NCI-H345 treated with DMSO at 0.1 percent for 48 hours (cell line): ENCODE data around the gene IL17D.
"Not testable (repeated sequence)": the region's sequence is repeated elsewhere in the genome, so short reads cannot be mapped to it uniquely, and the experiment has no call there.

Experiments
- DNase-seq: peaks from one replicate; lab custom pipeline; 2025; ENCODE audit not compliant: unreplicated experiment; lab: John Stamatoyannopoulos, UW

Gene IL17D

DNA sequence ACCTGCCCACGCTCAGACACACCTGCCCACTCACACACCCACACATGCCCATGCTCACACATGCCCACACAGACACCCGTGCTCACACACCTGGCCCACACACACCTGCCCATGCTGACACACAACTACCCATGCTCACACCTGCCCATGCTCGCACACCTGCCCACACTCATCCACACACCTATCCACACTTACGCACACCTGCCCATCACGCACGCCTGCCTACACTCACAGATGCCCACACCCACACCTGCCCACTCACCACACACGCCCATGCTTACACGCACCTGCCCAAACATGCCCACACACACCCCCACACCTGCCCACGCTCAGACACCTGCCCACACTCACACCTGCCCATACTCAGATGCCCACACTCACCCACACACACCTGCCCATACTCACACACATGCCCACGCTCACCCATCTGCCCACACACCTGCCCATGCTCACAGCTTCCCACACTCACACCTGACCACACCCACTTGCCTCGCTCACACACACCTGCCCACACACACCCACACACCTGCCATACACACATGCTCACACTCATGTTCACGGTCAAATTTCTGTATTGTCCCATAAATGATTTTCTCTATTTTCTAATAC lies 15.6 kb downstream of the IL17D start:
- DNase-seq = no peak

- DNase-seq = no peak
Observed at GRCh38 chr13:20719783-20720182, 16.3 kb downstream of the IL17D start.

- DNase-seq = no peak
Observed at GRCh38 chr13:20720499-20720898, 17.0 kb downstream of the IL17D start.

- DNase-seq = no peak
Observed at GRCh38 chr13:20721058-20721453, 17.6 kb downstream of the IL17D start.

DNA sequence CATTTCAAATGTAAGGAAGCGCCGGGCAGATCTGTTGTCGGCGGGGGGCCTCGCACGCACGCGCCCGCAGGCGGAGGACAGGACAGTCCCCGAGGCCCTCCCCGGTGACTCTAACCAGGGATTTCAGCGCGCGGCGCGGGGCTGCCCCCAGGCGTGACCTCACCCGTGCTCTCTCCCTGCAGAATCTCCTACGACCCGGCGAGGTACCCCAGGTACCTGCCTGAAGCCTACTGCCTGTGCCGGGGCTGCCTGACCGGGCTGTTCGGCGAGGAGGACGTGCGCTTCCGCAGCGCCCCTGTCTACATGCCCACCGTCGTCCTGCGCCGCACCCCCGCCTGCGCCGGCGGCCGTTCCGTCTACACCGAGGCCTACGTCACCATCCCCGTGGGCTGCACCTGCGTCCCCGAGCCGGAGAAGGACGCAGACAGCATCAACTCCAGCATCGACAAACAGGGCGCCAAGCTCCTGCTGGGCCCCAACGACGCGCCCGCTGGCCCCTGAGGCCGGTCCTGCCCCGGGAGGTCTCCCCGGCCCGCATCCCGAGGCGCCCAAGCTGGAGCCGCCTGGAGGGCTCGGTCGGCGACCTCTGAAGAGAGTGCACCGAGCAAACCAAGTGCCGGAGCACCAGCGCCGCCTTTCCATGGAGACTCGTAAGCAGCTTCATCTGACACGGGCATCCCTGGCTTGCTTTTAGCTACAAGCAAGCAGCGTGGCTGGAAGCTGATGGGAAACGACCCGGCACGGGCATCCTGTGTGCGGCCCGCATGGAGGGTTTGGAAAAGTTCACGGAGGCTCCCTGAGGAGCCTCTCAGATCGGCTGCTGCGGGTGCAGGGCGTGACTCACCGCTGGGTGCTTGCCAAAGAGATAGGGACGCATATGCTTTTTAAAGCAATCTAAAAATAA lies 18.2 kb downstream of the IL17D start:
- no peak for DNase-seq

DNA sequence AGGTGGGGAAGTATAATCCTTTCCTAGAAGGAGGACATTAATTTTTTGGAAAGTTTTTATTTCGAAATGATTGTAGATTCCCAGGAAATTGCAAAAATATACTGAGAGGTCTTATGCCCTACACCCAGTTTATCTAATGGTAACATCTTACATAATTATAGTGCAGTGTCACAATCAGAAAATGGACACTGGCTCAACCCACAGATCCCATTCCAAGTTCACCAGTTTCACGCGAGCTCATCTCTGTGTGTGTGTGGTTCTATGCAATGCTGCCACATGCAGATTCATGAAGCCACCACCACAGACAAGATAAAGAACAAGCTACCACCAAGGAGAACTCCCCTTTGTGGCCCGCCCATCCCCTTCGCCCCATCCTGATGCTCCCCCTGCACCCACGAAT lies 24.4 kb downstream of the IL17D start:
- no peak for DNase-seq

GRCh38 chr13:20728579-20729311 lies 25.2 kb downstream of the IL17D start:
- DNase-seq = no peak

GRCh38 chr13:20729633-20730585 lies 26.4 kb downstream of the IL17D start:
- no peak for DNase-seq

- DNase-seq = no peak
Observed at GRCh38 chr13:20738616-20739015, 35.1 kb downstream of the IL17D start.

- DNase-seq = no peak
Observed at GRCh38 chr13:20740021-20740420, 36.5 kb downstream of the IL17D start.

- not testable (repeated sequence) for DNase-seq
Observed at GRCh38 chr13:20743830-20744404, 40.4 kb downstream of the IL17D start.

DNA sequence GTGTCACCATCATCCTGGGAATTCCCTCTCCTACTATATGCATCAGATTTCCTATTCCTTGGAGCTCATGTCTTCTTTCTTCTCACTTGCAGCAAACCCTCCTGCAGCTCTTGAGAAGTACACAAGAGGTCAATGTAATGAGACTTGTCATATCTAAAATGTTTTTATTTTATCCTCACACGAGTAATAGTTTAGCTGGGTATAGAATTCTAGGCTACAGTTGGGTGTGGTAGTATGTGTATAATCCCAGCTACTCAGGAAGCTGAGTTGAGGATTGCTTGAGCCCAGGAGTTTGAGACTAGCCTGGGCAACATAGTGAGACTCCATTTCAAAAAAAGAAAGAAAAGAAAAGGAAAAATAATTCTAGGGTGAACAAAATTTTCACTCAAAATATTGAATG lies 45.9 kb downstream of the IL17D start:
- no peak for DNase-seq

GRCh38 chr13:20754009-20754408 lies 50.5 kb downstream of the IL17D start:
- DNase-seq = no peak

DNA sequence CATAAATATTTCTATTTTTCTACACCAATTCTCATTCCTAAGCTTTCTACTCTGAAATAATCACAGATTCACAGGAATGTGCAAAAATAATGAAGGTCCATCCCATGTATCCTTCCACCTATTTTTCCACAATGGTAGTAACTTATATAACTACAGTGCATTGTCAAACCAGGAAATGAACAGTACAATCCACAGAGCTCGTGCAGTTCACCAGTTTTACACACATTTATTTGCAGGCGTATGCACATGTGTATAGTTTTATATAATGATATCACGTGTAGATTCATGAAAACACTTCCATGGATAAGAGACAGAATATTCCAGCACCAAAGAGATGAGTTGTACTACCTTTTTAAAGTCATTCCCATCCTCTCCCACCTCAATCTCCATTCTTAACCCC lies 57.4 kb downstream of the IL17D start:
- no peak for DNase-seq

DNA sequence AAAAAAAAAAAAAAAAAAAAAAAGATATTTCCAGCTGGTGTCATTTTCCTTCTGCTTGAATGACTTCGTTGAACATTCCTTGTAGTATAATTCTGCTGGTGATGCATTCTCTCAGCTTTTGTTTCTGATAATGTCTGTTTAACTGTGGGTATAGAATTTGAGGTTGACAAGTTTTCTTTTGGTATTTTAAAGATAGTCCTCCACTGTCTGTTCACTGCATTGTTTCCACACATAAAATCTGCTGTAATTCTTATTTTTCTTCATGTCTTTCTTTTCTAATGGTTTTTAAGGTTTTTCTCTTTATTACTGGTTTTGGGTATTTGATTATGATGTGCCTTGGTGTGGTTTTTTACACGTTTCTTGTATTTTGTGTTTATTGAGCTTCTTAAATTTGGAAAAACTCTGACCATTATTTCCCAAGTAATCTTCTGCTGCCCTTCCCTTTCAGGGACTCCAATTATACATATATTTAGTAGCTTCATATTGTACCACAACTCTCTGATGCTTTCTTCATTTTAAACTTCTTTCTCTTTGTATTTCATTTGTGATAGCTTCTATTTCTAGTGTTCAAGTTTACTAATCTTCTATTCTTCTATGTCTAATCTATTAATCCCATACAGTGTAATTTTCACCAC lies 63.9 kb downstream of the IL17D start:
- DNase-seq = no peak

- DNase-seq = no peak
Observed at GRCh38 chr13:20769091-20769490, 65.6 kb downstream of the IL17D start.

- DNase-seq = no peak
Observed at GRCh38 chr13:20769834-20770233, 66.3 kb downstream of the IL17D start.
